ENCODE measurements around the gene TRMT2A.

Gene TRMT2A

GRCh38 chr22:20138417-20138738 lies 21.4 kb upstream of the TRMT2A start:
- no peak for DNase-seq (ENCODE audit: low read depth)
- TF ChIP-seq CTCF (IDR thresholded peaks at IDR 0.05; ENCODE audit: low read length, missing control alignments): no peak
- H3K4me3 ChIP-seq (replicated peaks; ENCODE audit: low read depth, low read length): no peak overlapping the region

DNA sequence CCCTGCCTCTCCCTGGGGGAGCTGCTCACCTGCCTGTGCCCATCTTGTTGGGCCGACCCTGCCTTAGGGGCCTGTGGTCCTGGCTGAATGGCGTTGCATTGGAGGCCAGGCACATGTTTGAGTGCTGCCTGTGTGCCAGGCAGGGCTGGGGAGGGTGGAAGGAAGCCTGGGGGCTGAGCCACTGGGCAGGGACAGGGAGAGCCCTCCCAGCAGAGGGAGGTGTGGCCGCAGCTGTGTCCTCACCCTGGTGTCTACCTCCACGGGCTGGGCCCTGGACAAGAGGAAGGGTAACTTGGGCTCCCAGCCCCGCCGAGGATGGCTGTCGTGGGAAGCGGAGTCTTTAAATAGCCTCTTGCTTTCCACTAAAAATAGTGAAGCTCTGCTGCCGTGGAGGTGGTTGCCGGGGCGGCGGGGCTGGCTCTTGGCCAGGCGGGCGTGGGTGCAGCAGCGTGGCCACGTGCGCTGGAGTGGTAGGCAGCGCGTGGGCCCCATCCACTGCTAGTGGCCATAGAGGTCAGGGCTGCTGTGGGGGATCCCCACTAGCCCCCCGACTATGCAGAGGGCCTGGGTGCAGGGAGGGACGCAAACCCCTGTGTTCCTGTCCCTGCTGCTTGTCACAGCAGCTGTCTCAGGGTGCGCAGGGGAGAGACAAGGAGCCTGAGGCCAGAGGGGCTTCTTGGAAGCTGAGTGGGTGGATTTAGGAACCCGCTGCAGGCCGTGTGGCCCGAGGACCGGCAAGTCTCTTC lies 20.8 kb upstream of the TRMT2A start:
- no peak overlapping the region for H3K4me3 ChIP-seq (replicated peaks; ENCODE audit: low read depth, low read length)
- no peak for DNase-seq (ENCODE audit: low read depth)
- no peak for TF ChIP-seq CTCF (IDR thresholded peaks at IDR 0.05; ENCODE audit: low read length, missing control alignments)

DNA sequence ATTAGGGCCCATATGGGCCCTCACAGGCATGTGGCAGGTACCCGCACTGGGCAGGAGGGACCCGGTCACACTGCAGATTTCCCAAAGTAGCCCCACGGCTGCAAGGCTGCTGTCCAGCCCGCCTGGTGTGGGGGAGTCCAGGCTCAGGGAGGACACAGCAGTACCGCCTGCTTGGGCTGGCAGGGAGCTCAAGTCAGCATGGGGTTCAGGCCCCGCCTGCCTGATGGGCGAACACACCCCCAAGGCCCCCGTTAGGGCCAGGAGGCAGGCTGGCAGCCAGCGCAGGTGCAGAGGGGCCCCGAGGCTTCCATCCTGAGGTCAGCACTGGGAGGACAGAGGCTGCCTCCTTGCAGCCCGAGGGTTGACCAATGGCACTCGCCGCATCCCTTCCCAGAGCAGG lies 20.1 kb upstream of the TRMT2A start:
- no peak for DNase-seq (ENCODE audit: low read depth)
- no peak for TF ChIP-seq CTCF (IDR thresholded peaks at IDR 0.05; ENCODE audit: low read length, missing control alignments)
- H3K4me3 ChIP-seq (replicated peaks; ENCODE audit: low read depth, low read length): no peak overlapping the region

DNA sequence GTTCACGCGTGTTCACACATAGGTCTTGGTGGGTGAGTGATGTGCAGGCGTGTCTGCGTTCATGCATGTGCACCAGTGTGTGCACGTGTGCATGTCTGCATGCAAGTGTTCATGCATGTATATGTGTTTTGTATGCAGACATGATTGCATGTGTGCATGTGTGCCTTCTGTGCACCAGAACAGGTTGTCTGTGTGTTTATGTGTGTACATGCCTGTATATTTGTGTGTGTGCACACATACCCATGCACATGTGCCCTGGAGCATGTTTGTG lies 19.5 kb upstream of the TRMT2A start:
- TF ChIP-seq CTCF (IDR thresholded peaks at IDR 0.05; ENCODE audit: low read length, missing control alignments): no peak
- H3K4me3 ChIP-seq (replicated peaks; ENCODE audit: low read depth, low read length): no peak overlapping the region
- DNase-seq (ENCODE audit: low read depth): no peak

DNA sequence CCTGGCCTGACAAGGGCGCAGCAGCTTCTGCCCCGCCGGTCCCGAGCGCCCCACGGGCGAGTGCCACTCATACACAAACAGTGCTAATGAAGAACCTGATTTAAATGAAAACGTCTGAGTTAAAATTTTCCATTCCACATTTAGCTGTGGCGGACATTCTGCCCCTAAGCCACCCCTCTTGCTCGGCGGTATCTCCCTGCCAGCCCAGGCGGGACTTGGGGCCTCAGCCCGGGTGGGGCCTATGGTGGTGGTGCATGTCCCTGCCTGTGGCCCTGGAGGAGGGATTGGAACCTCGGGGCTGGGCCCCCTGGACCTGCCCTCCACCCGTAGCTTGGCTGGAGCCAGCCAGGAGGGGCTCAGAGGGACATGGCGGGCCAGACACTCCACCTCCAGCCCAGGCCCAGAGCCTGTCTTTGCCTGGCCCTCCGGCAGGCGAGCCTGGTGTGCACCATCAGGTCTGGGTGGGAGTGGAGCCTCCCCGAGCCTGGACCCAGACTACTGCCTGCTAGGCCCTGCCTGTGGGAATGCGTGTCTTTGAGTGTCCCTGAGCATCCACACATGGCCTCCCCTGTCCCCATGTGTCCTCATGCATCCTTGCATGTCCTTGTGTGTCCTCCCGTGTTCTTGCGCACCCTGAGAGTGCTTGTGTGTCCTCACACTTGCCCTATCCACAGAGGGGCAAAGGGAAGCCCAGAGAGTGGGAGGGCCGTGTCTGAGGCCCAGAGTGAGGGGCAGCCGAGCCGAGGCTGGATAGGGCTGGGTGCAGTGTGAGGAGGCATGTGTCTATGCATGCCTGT lies 19.0 kb upstream of the TRMT2A start:
- H3K4me3 ChIP-seq (replicated peaks; ENCODE audit: low read depth, low read length): no peak overlapping the region
- TF ChIP-seq CTCF (IDR thresholded peaks at IDR 0.05; ENCODE audit: low read length, missing control alignments): no peak
- no peak for DNase-seq (ENCODE audit: low read depth)

GRCh38 chr22:20135265-20135664 lies 18.2 kb upstream of the TRMT2A start:
- TF ChIP-seq CTCF (IDR thresholded peaks at IDR 0.05; ENCODE audit: low read length, missing control alignments): no peak
- no peak for DNase-seq (ENCODE audit: low read depth)
- no peak overlapping the region for H3K4me3 ChIP-seq (replicated peaks; ENCODE audit: low read depth, low read length)
